Effector memory CD8-positive, alpha-beta T cell (primary cell): ENCODE data around the gene HOXC5.

Source experiments
- ATAC-seq: fragments of 150-1000 bp; cut with Tn5 transposase; replicated peaks from 2 replicates; pipeline ENCODE4 v1.10.0; 2021; ENCODE audit warnings: mild to moderate bottlenecking, moderate library complexity
- DNase-seq, 3 experiments: peaks; one replicate each; pipeline ENCODE4 v3.0.0; 2021
- H3K27ac Mint-ChIP-seq, 2 donors: one replicate each; pipeline ENCODE4 v1.8.0; 2022; ENCODE audit warnings: mild to moderate bottlenecking in 2 of 2, mixed read lengths in 2 of 2, moderate library complexity in 2 of 2
- H3K27me3 Mint-ChIP-seq, 2 donors: one replicate each; pipeline ENCODE4 v1.8.0; 2022; ENCODE audit warnings: mixed read lengths in 2 of 2
- H3K36me3 Mint-ChIP-seq: one replicate; pipeline ENCODE4 v1.8.0; 2022; ENCODE audit warnings: mild to moderate bottlenecking, moderate library complexity, mixed read lengths; ENCODE audit not compliant: insufficient read depth
- H3K4me1 Mint-ChIP-seq, 2 donors: one replicate each; pipeline ENCODE4 v1.8.0; 2022; ENCODE audit warnings: low read depth in 2 of 2, mixed read lengths in 2 of 2
- H3K4me3 Mint-ChIP-seq, 2 donors: one replicate each; pipeline ENCODE4 v1.8.0; 2022; ENCODE audit warnings: mild to moderate bottlenecking in 2 of 2, mixed read lengths in 2 of 2, moderate library complexity in 2 of 2
- H3K9me3 Mint-ChIP-seq, 2 donors: one replicate each; pipeline ENCODE4 v1.8.0; 2022; ENCODE audit warnings: mixed read lengths in 2 of 2

The HOXC5 gene

GRCh38 chr12:54051874-54052437 lies 19.1 kb downstream of the HOXC5 start:
- no peak for ATAC-seq
- Mint-ChIP-seq H3K4me1 (peaks cover 21 to 30% of the 10 kb centered on the region in 2 donors), H3K9me3 (no peaks in the 10 kb centered on the region), H3K27me3 (peaks cover 43 to 87% of the 10 kb centered on the region in 2 donors), H3K4me3 (peak overlapping the region; percentile 70 to 82), H3K27ac (peak overlapping the region in 1 of 2 donors; percentile 93), H3K36me3 (peaks cover 7% of the 10 kb centered on the region)
- DNase-seq = no peak

- ATAC-seq = no peak
- peak overlapping the region; percentile 70 to 82 for H3K4me3 Mint-ChIP-seq
- H3K27ac Mint-ChIP-seq = peak overlapping the region; percentile 78 to 93
- H3K36me3 Mint-ChIP-seq = peaks cover 7% of the 10 kb centered on the region
- no peaks in the 10 kb centered on the region for H3K9me3 Mint-ChIP-seq
- peaks cover 37 to 87% of the 10 kb centered on the region in 2 donors for H3K27me3 Mint-ChIP-seq
- no peak for DNase-seq
- peaks cover 19 to 27% of the 10 kb centered on the region in 2 donors for H3K4me1 Mint-ChIP-seq
These were observed 19.7 kb downstream of the HOXC5 start for GRCh38 chr12:54052438-54053002.

DNA sequence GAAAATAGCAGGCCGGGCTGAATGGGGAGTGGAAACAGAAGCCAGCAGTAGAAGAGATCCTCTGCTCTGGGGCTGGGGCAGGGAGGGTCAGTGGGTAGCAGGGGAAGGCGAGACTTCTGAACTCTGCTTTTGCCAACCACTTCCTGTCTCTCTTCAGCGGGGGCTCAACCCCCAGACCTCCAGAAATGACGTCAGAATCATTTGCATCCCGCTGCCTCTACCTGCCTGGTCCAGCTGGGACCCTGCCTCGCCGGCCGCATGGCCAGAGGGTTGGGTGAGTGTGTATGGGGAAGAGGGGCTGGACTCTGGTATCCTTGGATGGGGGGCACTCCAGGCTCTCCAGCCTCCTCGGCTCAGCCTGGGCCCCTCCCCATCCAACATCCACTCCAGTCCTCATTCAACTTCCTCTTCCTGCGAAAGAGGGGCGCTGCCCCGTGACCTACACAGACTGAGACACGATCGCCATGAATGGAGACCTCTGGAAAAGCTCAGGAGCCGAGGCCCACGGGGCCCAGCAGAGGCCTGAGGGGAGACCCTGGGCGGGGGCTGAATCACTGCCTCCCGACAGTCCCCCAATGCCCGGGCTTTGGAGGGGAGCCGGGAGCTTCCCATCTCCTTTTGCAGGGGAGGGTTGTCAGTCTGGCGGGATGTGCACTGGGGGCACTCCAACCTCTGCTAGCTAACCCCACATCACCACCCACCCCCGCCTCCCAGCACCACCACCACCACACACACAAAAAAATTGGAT lies 20.3 kb downstream of the HOXC5 start:
- no peaks in the 10 kb centered on the region for H3K9me3 Mint-ChIP-seq
- DNase-seq = peak in 2 of 3 experiments; percentile 26 to 53
- peak; percentile 68 for ATAC-seq
- H3K27ac Mint-ChIP-seq = peak overlapping the region; percentile 78 to 93
- H3K4me3 Mint-ChIP-seq = peak overlapping the region; percentile 70 to 82
- peaks cover 7% of the 10 kb centered on the region for H3K36me3 Mint-ChIP-seq
- peaks cover 19 to 27% of the 10 kb centered on the region in 2 donors for H3K4me1 Mint-ChIP-seq
- H3K27me3 Mint-ChIP-seq = peaks cover 30 to 87% of the 10 kb centered on the region in 2 donors

- Mint-ChIP-seq H3K36me3 (peaks cover 7% of the 10 kb centered on the region), H3K27ac (peak within 1 kb of the TSS; percentile 78 to 93), H3K4me1 (peaks cover 19 to 27% of the 10 kb centered on the region in 2 donors), H3K27me3 (peaks cover 22 to 87% of the 10 kb centered on the region in 2 donors), H3K4me3 (peak within 1 kb of the TSS; percentile 70 to 82), H3K9me3 (no peaks in the 10 kb centered on the region)
- DNase-seq (peak in 1 of 3 experiments; percentile 31), ATAC-seq (peak; percentile 69)
These were observed 21.2 kb downstream of the HOXC5 start, which contains the start of gene HOXC4 for GRCh38 chr12:54053751-54054741. Gene HOXC4 (plus strand): TSS chr12:54053835. CDS start chr12:54053923, 88 bp downstream.

DNA sequence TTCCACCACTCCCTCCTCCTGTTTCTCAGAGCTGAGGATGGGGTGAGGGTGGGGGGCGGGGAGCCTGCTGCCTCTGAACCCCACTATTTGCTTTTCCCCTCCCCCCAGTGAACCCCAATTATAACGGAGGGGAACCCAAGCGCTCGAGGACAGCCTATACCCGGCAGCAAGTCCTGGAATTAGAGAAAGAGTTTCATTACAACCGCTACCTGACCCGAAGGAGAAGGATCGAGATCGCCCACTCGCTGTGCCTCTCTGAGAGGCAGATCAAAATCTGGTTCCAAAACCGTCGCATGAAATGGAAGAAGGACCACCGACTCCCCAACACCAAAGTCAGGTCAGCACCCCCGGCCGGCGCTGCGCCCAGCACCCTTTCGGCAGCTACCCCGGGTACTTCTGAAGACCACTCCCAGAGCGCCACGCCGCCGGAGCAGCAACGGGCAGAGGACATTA lies 21.9 kb downstream of the HOXC5 start:
- Mint-ChIP-seq H3K27me3 (peaks cover 16 to 87% of the 10 kb centered on the region in 2 donors), H3K4me1 (peaks cover 19 to 27% of the 10 kb centered on the region in 2 donors), H3K9me3 (no peaks in the 10 kb centered on the region), H3K36me3 (peaks cover 7% of the 10 kb centered on the region), H3K27ac (peak overlapping the region; percentile 78 to 93), H3K4me3 (peak overlapping the region; percentile 70 to 82)
- DNase-seq (no peak), ATAC-seq (no peak)

- DNase-seq (no peak), ATAC-seq (no peak)
- Mint-ChIP-seq H3K36me3 (peaks cover 7% of the 10 kb centered on the region), H3K27me3 (peaks cover 8 to 87% of the 10 kb centered on the region in 2 donors), H3K9me3 (no peaks in the 10 kb centered on the region), H3K4me1 (peaks cover 19 to 22% of the 10 kb centered on the region in 2 donors), H3K4me3 (no peak overlapping the region), H3K27ac (no peak overlapping the region)
These were observed 22.7 kb downstream of the HOXC5 start for GRCh38 chr12:54055552-54055951.

GRCh38 chr12:54056110-54056509 lies 23.3 kb downstream of the HOXC5 start:
- Mint-ChIP-seq H3K4me3 (no peak overlapping the region), H3K27me3 (peaks cover 8 to 87% of the 10 kb centered on the region in 2 donors), H3K27ac (no peak overlapping the region), H3K9me3 (no peaks in the 10 kb centered on the region), H3K36me3 (peaks cover 7% of the 10 kb centered on the region), H3K4me1 (peaks cover 18 to 19% of the 10 kb centered on the region in 2 donors)
- ATAC-seq = no peak
- DNase-seq = no peak

GRCh38 chr12:54058128-54058768 lies 25.4 kb downstream of the HOXC5 start:
- Mint-ChIP-seq H3K36me3 (peaks cover 3% of the 10 kb centered on the region), H3K27me3 (peaks cover 8 to 88% of the 10 kb centered on the region in 2 donors), H3K9me3 (no peaks in the 10 kb centered on the region), H3K27ac (no peak overlapping the region), H3K4me3 (no peak overlapping the region), H3K4me1 (peaks cover 7 to 8% of the 10 kb centered on the region in 2 donors)
- DNase-seq (no peak), ATAC-seq (no peak)

DNA sequence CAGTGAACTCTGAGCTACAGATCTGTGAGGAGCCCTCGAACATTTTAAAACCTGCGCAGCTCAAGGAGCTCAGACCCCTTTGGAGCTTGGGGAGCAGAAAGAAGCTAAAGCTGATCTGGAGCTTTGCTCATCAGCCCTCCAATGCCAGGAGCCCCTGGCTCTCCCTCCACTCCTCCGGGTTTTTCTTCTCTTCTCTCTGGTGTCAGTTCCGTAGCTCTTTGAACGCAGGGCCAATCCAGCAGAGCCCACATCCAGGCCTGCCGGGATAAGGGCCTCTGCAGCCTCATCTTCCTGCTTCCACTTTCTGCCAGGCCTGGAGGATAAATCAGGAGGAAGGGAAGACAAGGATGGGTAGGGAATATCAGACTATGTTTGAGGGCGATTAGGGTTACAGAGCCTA lies 26.8 kb downstream of the HOXC5 start:
- peaks cover 3% of the 10 kb centered on the region for H3K36me3 Mint-ChIP-seq
- H3K9me3 Mint-ChIP-seq = no peaks in the 10 kb centered on the region
- no peak for ATAC-seq
- peaks cover under 1 to 91% of the 10 kb centered on the region in 2 donors for H3K27me3 Mint-ChIP-seq
- H3K4me1 Mint-ChIP-seq = peaks cover 2 to 3% of the 10 kb centered on the region in 2 donors
- no peak overlapping the region for H3K4me3 Mint-ChIP-seq
- no peak for DNase-seq
- no peak overlapping the region for H3K27ac Mint-ChIP-seq

DNA sequence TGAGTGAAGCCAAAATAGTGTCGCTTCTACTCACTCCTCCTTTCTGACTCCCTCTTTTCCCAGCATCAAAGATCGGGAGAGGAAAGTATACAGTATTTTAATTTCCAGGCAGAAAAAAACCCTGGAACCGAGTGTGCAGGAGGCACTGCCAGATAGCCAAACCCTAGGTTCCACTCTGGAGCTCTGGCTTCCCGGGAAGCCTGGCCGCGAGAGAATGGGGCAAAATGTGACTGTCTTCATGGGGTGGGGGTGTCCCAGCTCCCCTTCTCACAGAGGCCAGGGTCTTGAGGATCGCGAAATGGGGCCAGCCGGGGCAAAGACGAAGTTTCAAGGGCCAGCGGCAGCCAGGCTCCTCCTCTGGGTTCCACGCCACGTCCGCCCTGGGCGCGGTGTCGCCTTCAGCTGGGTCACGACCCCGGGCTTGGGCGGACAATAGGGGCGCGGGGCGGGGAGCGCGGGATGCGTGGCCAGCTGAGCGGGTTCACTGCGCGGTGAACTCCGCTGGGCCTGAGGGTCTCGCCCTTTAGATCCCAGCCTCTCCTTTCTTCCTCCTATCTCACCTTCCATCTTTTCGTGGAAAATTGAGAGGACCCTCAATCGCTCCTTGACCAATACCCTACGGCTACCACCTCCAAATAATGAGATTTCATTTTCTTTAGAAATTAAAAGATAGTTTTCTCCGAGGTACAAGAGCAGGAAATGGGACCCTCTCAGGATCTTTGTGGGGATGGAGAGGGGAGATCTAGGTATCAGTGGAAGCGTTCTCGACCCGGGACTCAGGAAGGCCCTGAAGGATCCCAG lies 27.5 kb downstream of the HOXC5 start:
- DNase-seq (no peak), ATAC-seq (no peak)
- Mint-ChIP-seq H3K4me1 (no peaks in the 10 kb centered on the region), H3K36me3 (peaks cover 3% of the 10 kb centered on the region), H3K9me3 (no peaks in the 10 kb centered on the region), H3K27me3 (peaks cover 0 to 90% of the 10 kb centered on the region in 2 donors), H3K27ac (no peak overlapping the region), H3K4me3 (no peak overlapping the region)

DNA sequence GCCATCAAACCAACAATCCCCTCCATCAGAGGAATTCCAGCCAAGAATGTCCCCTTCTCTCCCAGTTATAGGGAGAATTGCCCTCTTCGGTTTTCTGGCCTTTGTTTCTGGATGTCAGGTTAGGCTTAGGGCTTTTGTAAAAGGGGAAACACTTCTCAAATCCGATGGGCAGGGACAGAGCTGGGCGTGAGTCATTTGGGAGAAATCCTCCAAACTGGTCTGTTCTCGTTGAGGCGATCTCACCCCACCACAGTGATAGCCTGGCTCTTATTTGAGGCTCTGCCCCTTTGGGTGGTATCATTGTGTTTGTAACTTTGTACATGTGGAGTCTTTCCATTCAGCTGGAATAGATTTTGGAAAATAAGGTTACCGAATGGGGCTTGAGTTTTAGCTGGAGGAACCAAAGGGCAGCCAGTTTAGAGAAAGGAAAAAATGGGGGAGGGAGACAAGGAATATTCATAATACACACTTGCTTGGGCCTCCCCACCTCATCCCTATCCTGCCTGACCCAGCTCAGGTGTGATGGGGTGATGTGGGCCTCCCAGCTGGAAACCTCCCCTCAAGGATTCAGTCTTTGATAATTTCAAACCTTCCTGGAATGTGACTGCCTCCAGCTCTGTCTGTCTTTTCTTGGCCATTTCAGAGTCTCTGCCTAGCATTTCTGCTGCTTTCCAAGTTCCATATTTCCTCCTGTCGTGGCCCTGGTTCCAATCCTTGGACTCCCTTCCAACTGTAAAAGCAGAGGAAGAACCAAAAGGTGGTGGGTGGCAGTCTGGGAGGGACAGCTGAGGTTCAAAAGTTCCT lies 28.3 kb downstream of the HOXC5 start:
- no peaks in the 10 kb centered on the region for H3K9me3 Mint-ChIP-seq
- DNase-seq = no peak
- peaks cover 4 to 91% of the 10 kb centered on the region in 2 donors for H3K27me3 Mint-ChIP-seq
- no peaks in the 10 kb centered on the region for H3K4me1 Mint-ChIP-seq
- H3K36me3 Mint-ChIP-seq = peaks cover 3% of the 10 kb centered on the region
- no peak for ATAC-seq
- no peak overlapping the region for H3K27ac Mint-ChIP-seq
- no peak overlapping the region for H3K4me3 Mint-ChIP-seq
